22Rv1 (cell line): ENCODE data around the gene KIAA1671.

Experiments
- ZFX ChIP-seq: fragments of 450-650 bp; IDR thresholded peaks from 2 replicates; pipeline ENCODE4 v1.6.1; 2017; ENCODE audit warnings: antibody characterized with exemption, borderline replicate concordance
- TF ChIP-seq, protein P1 (sequence below): fragments of 450-650 bp; IDR thresholded peaks from 2 replicates; pipeline ENCODE4 v1.5.1; 2017; ENCODE audit warnings: mild to moderate bottlenecking

DNA sequence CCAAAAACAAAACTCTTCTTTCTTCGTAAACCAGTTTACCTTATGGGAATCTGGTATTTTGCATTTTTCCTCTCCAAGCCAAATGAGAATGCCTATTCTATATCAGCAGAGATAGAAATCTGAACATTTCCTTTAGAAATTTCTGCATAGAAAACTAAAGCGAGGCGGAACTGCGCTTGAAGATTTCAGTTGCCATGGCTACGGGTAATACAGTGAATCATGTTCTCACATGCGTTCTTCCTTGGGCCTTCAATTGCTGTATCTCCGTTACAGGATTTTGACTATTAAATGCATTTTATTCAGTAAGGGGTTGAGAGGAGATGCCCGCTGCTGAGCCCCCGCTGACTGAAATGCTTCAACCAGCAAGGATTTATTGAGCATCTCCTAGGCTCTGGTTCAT, 138.9 kb downstream of the KIAA1671 start:
- TF ChIP-seq, protein P1, sequence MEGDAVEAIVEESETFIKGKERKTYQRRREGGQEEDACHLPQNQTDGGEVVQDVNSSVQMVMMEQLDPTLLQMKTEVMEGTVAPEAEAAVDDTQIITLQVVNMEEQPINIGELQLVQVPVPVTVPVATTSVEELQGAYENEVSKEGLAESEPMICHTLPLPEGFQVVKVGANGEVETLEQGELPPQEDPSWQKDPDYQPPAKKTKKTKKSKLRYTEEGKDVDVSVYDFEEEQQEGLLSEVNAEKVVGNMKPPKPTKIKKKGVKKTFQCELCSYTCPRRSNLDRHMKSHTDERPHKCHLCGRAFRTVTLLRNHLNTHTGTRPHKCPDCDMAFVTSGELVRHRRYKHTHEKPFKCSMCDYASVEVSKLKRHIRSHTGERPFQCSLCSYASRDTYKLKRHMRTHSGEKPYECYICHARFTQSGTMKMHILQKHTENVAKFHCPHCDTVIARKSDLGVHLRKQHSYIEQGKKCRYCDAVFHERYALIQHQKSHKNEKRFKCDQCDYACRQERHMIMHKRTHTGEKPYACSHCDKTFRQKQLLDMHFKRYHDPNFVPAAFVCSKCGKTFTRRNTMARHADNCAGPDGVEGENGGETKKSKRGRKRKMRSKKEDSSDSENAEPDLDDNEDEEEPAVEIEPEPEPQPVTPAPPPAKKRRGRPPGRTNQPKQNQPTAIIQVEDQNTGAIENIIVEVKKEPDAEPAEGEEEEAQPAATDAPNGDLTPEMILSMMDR = no peak
- TF ChIP-seq ZFX = no peak
